Breast epithelium (tissue), 4 donors: ENCODE results near the gene BRCA2. TPM values are rescaled to one million over a fixed set of nuclear protein-coding genes. Genes with fewer than 3 reads are reported as not detected.
A peak's percentile ranks its signal among the peaks of the same experiment; 100 is the strongest.

Experiments
- DNase-seq, 2 donors: peaks; one replicate each; pipeline ENCODE4 v3.0.0-alpha.2; 2019; ENCODE audit warnings: low spot score in 2 of 2
- H3K27ac ChIP-seq, 2 donors: fragments of 200-600 bp; sonication (generic) in 1 of 2; one replicate each; pipeline ENCODE4 v1.5.1; 2016 to 2019; ENCODE audit warnings: mild to moderate bottlenecking in 1 of 2
- H3K27me3 ChIP-seq, 2 donors: fragments of 200-600 bp; sonication (generic) in 1 of 2; one replicate each; pipeline versions ENCODE4 v1.5.1 to v1.6.0; 2017 to 2019; ENCODE audit warnings: control low read depth in 1 of 2, mild to moderate bottlenecking in 1 of 2
- H3K36me3 ChIP-seq: fragments of 200-600 bp; one replicate; pipeline ENCODE4 v1.5.1; 2019
- H3K4me1 ChIP-seq, 2 donors: fragments of 200-600 bp; sonication (generic); one replicate each; pipeline ENCODE4 v1.5.1; 2016 to 2019; ENCODE audit warnings: control low read depth in 1 of 2
- H3K4me3 ChIP-seq, 3 donors: fragments of 200-600 bp; sonication (generic); 1 replicate in 2 of 3; 2 replicates in 1 of 3; pipeline ENCODE4 v1.5.1; 2016 to 2019; ENCODE audit warnings: mild to moderate bottlenecking in 3 of 3, moderate library complexity in 2 of 3
- H3K9me3 ChIP-seq, 2 donors: fragments of 200-600 bp; sonication (generic) in 1 of 2; one replicate each; pipeline ENCODE4 v1.5.1; 2016 to 2019; ENCODE audit warnings: control low read depth in 1 of 2
- CTCF ChIP-seq, 3 donors: fragments of 450-650 bp; IDR thresholded peaks; one replicate each; pipeline ENCODE4 v1.5.1; 2016 to 2017; ENCODE audit warnings: antibody characterized with exemption in 3 of 3, mild to moderate bottlenecking in 3 of 3, moderate library complexity in 3 of 3
- POLR2A ChIP-seq: fragments of 450-650 bp; IDR thresholded peaks from one replicate; pipeline ENCODE4 v1.6.1; 2016; ENCODE audit warnings: antibody characterized with exemption, mild to moderate bottlenecking, moderate library complexity
- POLR2AphosphoS5 ChIP-seq, 3 donors: sonication (generic); formaldehyde crosslinking; IDR thresholded peaks; one replicate each; pipeline ENCODE4 v1.6.1; 2017; ENCODE audit warnings: antibody characterized with exemption in 3 of 3
- intact Hi-C: fragments of 100-400 bp; cut with DNase I; formaldehyde crosslinking; loops from one replicate; pipeline ENCODE4 v1.15.1; 2023; ENCODE audit warnings: low total_unique reads
- total RNA-seq, 3 donors: library from RNA; depleted of rRNA; stranded (reverse); fragments of >200 nt; gene quantifications; one replicate each; pipeline ENCODE4 v1.1.0, GENCODE V29; 2016

The BRCA2 gene
- total RNA-seq, 3 donors from 2014 or later, result 0.98 to 3.5 (median 1.3) TPM

- no peaks in the 10 kb centered on the region for H3K36me3 ChIP-seq
- no peak for DNase-seq
Measured at GRCh38 chr13:32272021-32272683, 43.2 kb upstream of the BRCA2 start.

GRCh38 chr13:32277839-32278238 lies 37.5 kb upstream of the BRCA2 start:
- intact Hi-C loops, result no loop called here
- Histone ChIP-seq H3K9me3 (no peaks in the 10 kb centered on the region), H3K4me3 (no peak overlapping the region), H3K36me3 (no peaks in the 10 kb centered on the region), H3K4me1 (no peaks in the 10 kb centered on the region), H3K27ac (peak overlapping the region; percentile 34 to 36), H3K27me3 (no peaks in the 10 kb centered on the region)
- no peak for TF ChIP-seq POLR2AphosphoS5 (IDR thresholded peaks at IDR 0.05)
- TF ChIP-seq POLR2A, result no peak
- no peak for DNase-seq

More at GRCh38 chr13:32272021-32272683, 43.2 kb upstream of the BRCA2 start:
- TF ChIP-seq POLR2AphosphoS5 (IDR thresholded peaks at IDR 0.05) (no peak), CTCF (IDR thresholded peaks at IDR 0.05) (no peak), POLR2A (no peak)
- H3K27me3 ChIP-seq, result no peaks in the 10 kb centered on the region
- H3K4me1 ChIP-seq, result no peaks in the 10 kb centered on the region
- H3K27ac ChIP-seq, result peak overlapping the region in 1 of 2 donors; percentile 36
- intact Hi-C loops, result no loop called here
- no peaks in the 10 kb centered on the region for H3K9me3 ChIP-seq
- no peak overlapping the region for H3K4me3 ChIP-seq

GRCh38 chr13:32278426-32278825 lies 36.9 kb upstream of the BRCA2 start:
- no peak for TF ChIP-seq POLR2A
- TF ChIP-seq POLR2AphosphoS5 (IDR thresholded peaks at IDR 0.05), result no peak
- no peak for TF ChIP-seq CTCF (IDR thresholded peaks at IDR 0.05)
- no peak for DNase-seq
- H3K36me3 ChIP-seq, result no peaks in the 10 kb centered on the region
- H3K4me1 ChIP-seq, result no peaks in the 10 kb centered on the region
- no peaks in the 10 kb centered on the region for H3K9me3 ChIP-seq
- intact Hi-C loops, result no loop called here
- no peak overlapping the region for H3K27ac ChIP-seq
- no peaks in the 10 kb centered on the region for H3K27me3 ChIP-seq
- H3K4me3 ChIP-seq, result no peak overlapping the region

GRCh38 chr13:32281096-32281495 lies 34.2 kb upstream of the BRCA2 start:
- DNase-seq, result no peak
- TF ChIP-seq CTCF (IDR thresholded peaks at IDR 0.05) (no peak), POLR2A (no peak), POLR2AphosphoS5 (IDR thresholded peaks at IDR 0.05) (no peak)
- Histone ChIP-seq H3K27ac (no peak overlapping the region), H3K4me1 (peaks cover 0 to 12% of the 10 kb centered on the region in 2 donors), H3K4me3 (no peak overlapping the region), H3K9me3 (no peaks in the 10 kb centered on the region), H3K36me3 (no peaks in the 10 kb centered on the region), H3K27me3 (no peaks in the 10 kb centered on the region)
- intact Hi-C loops, result no loop called here

- H3K27me3 ChIP-seq, result no peaks in the 10 kb centered on the region
- peak overlapping the region in 1 of 2 donors; percentile 13 for H3K27ac ChIP-seq
- DNase-seq, result no peak
- intact Hi-C loops, result no loop called here
- H3K9me3 ChIP-seq, result no peaks in the 10 kb centered on the region
- TF ChIP-seq CTCF (IDR thresholded peaks at IDR 0.05) (no peak), POLR2AphosphoS5 (IDR thresholded peaks at IDR 0.05) (no peak), POLR2A (no peak)
- no peaks in the 10 kb centered on the region for H3K36me3 ChIP-seq
- peaks cover 0 to 12% of the 10 kb centered on the region in 2 donors for H3K4me1 ChIP-seq
- H3K4me3 ChIP-seq, result no peak overlapping the region
Measured at GRCh38 chr13:32282096-32282711, 33.1 kb upstream of the BRCA2 start.
